ENCODE measurements around the gene CDH4.
A peak's percentile ranks its signal among the peaks of the same experiment; 100 is the strongest.

Gene CDH4

DNA sequence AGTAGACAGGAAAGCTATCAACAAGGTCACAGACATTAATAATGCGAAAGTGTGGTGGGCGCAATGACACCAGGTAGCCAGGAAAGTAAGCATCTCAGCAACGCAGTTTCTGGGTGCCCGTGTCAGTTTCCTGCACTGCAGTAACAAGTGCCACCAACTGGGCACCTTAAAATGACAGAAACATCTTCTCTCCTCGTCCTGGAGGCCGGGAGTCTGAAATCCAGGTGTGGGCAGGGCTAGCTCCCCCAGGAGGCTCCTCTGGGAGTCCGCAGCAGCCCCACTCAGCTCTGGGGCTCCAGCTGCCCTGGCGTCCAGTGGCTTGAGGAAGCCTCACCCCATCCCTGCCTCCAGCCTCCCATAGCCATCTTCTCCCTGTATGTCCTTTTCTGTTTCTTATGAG is 426.4 kb downstream of the CDH4 start:
- ChIA-PET POLR2A (interaction anchor here (0.6 kb wide), 1 partner anchor 28 kb away, joined by 3 read pairs; no protein-coding TSS in a partner anchor), CTCF (no interaction called here)
- no peak for DNase-seq (ENCODE audit: low read depth, low spot score)
- TF ChIP-seq, protein P1, sequence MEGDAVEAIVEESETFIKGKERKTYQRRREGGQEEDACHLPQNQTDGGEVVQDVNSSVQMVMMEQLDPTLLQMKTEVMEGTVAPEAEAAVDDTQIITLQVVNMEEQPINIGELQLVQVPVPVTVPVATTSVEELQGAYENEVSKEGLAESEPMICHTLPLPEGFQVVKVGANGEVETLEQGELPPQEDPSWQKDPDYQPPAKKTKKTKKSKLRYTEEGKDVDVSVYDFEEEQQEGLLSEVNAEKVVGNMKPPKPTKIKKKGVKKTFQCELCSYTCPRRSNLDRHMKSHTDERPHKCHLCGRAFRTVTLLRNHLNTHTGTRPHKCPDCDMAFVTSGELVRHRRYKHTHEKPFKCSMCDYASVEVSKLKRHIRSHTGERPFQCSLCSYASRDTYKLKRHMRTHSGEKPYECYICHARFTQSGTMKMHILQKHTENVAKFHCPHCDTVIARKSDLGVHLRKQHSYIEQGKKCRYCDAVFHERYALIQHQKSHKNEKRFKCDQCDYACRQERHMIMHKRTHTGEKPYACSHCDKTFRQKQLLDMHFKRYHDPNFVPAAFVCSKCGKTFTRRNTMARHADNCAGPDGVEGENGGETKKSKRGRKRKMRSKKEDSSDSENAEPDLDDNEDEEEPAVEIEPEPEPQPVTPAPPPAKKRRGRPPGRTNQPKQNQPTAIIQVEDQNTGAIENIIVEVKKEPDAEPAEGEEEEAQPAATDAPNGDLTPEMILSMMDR (IDR thresholded peaks at IDR 0.05; ENCODE audit: insufficient read depth, low read length, missing control alignments) = no peak
- no peak overlapping the region for H3K4me3 ChIP-seq (ENCODE audit: low read depth, low read length)

DNA sequence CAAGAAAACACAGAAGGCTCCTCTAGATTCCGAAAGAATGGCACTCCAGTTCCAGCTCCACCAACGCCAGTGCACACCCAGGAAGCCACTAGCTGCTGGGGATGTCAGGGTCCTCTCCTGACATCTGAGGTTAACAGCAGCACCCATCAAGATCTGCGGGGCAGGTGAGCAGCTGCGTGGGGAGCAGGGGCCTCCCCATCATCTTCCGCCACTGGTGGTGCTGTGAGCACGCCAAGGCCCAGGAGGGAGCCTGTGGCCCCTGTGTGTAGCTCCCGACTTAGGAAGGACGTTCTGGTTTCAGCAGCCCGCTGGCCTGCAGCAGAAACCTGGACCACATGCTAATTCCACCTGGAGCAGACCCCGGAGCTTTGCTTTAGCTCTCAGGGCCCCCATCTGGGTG is 427.4 kb downstream of the CDH4 start:
- TF ChIP-seq, protein P1 (IDR thresholded peaks at IDR 0.05; ENCODE audit: insufficient read depth, low read length, missing control alignments) = no peak
- DNase-seq (ENCODE audit: low read depth, low spot score) = no peak
- POLR2A ChIA-PET = no interaction called here
- no peak overlapping the region for H3K4me3 ChIP-seq (ENCODE audit: low read depth, low read length)
- CTCF ChIA-PET = no interaction called here

DNA sequence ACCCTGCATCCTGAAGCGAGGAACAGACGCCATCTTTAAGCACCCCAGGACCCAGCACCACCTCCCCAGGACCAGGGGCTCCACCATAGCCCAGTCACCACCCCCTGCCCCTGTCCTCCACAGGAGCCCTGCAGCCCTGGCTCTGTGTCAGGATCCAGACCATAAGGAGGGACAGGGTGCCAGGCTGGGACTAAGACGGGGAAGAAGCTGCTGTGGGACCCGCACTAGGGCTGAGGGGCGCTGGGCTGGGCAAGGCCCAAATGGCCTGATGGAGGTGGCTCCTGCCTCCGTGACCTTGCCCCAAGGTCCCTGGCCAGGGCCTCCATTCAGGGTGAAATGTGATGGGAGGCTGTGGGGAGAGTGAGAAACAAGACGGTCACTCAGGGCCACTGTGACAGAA is 428.0 kb downstream of the CDH4 start:
- CTCF ChIA-PET = no interaction called here
- H3K4me3 ChIP-seq (ENCODE audit: low read depth, low read length) = no peak overlapping the region
- TF ChIP-seq, protein P1 (IDR thresholded peaks at IDR 0.05; ENCODE audit: insufficient read depth, low read length, missing control alignments) = no peak
- DNase-seq (ENCODE audit: low read depth, low spot score) = no peak
- POLR2A ChIA-PET = no interaction called here

DNA sequence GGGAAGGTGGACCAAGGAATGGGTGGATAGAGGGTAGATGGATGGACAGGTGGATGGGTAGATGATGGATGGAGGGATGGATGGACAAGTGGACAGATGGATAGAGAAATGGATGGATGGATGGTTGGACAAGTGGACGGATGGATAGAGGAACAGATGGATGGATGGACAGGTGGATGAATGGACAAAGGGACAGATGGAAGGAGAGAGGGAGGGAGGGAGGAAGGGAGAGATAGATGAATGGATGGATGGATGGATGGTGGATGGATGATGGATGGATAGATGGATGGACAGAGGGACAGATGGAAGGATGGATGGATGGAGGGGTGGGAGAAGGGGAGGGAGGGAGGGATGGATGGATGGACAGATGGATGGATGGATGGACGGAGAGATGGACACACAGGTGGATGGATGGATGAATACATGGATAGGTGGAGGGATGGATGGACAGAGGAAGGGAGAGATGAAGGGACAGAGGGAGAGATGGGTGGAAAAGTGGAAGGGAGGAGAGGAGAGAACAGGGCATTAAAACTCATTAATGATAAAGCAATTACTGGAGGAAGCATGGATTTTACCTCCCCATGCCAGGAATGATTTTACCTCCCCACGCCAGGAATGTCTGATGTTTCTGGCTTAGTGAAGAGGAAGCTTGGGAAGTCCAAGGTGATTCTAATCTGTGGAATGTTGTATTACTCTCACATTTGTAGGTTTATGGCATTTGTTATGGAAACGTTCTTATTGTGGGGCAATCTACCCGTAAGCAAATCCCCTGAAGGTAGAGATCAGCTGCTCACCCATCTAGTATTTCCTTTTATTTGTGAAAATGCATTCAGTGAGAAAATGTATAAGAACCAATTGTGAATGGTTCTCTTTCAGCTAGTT is 430.3 kb downstream of the CDH4 start:
- no peak for DNase-seq (ENCODE audit: low read depth, low spot score)
- CTCF ChIA-PET = interaction anchor here (0.6 kb wide), 1 partner anchor 221 kb away, joined by 3 read pairs; no protein-coding TSS in a partner anchor
- TF ChIP-seq, protein P1 (IDR thresholded peaks at IDR 0.05; ENCODE audit: insufficient read depth, low read length, missing control alignments) = no peak
- H3K4me3 ChIP-seq (ENCODE audit: low read depth, low read length) = no peak overlapping the region
- POLR2A ChIA-PET = no interaction called here

DNA sequence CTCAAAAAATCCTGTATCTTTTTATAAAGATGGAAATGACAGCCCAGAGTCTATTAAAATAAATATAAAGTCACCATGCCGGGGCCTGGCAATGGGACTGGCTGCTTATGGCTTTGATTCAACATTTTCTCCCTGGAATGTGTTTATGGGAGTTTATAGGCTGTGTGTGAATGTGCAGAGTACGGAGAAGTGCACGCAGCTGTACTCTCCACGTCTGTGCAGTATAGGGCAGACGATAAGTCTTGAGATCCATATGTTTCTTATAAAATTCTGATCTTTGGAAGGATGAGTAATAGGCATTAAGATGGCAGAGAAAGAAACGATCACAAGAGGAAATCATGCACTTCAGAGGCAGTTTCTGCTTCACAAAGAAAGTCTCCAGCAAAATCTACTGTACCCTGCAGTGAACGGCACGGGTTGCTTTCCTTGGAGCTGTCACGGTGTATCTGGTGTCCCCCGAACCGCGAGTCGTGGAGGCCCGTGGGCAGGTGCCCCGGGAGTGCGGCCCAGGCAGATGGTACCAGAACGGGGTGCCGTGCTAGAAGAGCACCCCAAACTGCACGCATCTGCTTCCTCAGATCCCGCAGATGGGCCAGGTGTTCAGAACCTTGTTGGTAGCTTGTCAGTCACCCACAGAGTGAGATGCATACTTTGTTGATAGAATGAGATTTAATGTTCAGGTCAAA is 431.1 kb downstream of the CDH4 start:
- DNase-seq (ENCODE audit: low read depth, low spot score) = peak; percentile 21
- POLR2A ChIA-PET = no interaction called here
- TF ChIP-seq, protein P1 (IDR thresholded peaks at IDR 0.05; ENCODE audit: insufficient read depth, low read length, missing control alignments) = no peak
- CTCF ChIA-PET = no interaction called here
- no peak overlapping the region for H3K4me3 ChIP-seq (ENCODE audit: low read depth, low read length)

DNA sequence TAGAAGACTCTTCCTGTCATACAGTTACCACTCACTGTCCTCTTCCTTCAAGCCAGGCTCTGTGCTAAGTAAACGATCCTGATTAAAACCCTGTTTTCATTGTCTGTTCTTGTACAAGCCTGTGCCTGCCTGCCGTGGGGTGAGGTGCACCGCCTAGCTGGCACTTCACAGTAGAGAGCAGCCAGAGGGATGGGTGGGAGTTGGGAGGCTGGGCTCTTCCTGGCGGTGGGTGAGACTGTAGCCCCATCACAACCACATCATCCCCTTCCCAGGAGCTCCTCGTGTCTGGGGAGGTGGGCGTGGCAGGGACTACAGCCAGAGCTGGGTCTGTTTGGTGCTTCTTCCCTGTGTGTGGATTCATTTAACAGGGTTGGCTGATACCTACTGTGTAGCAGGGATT is 431.7 kb downstream of the CDH4 start:
- ChIA-PET POLR2A (no interaction called here), CTCF (no interaction called here)

More for the DNA sequence above, 431.7 kb downstream of the CDH4 start:
- TF ChIP-seq, protein P1 (IDR thresholded peaks at IDR 0.05; ENCODE audit: insufficient read depth, low read length, missing control alignments) = no peak
- no peak overlapping the region for H3K4me3 ChIP-seq (ENCODE audit: low read depth, low read length)
- no peak for DNase-seq (ENCODE audit: low read depth, low spot score)

Measured in AG04449 (cell line).